Lower lobe of right lung (tissue), 2 donors: Measurements from ENCODE around the gene JMJD4. TPM values are rescaled to one million over a fixed set of nuclear protein-coding genes. Genes with fewer than 3 reads are reported as not detected.

ENCODE experiments used
- ATAC-seq, 2 donors: fragments of 200-7000 bp; cut with Tn5 transposase; one replicate each; pipeline ENCODE4 v1.9.1; 2020 to 2022; ENCODE audit warnings: mild to moderate bottlenecking in 2 of 2, moderate library complexity in 2 of 2
- DNase-seq: peaks from one replicate; pipeline ENCODE4 v3.0.0-alpha.2; 2020
- H3K27ac ChIP-seq: fragments of 200-600 bp; one replicate; pipeline ENCODE4 v1.8.0; 2022
- H3K27me3 ChIP-seq: fragments of 200-600 bp; one replicate; pipeline ENCODE4 v1.8.0; 2022; ENCODE audit warnings: low read depth
- H3K36me3 ChIP-seq: fragments of 200-600 bp; one replicate; pipeline ENCODE4 v1.8.0; 2022; ENCODE audit warnings: mild to moderate bottlenecking
- H3K4me1 ChIP-seq: fragments of 200-600 bp; one replicate; pipeline ENCODE4 v1.8.0; 2022
- H3K4me3 ChIP-seq: fragments of 200-600 bp; one replicate; pipeline ENCODE4 v1.8.0; 2022; ENCODE audit warnings: mild to moderate bottlenecking
- H3K9me3 ChIP-seq: fragments of 200-600 bp; one replicate; pipeline ENCODE4 v1.8.0; 2022
- intact Hi-C: fragments of 100-400 bp; cut with DNase I; formaldehyde crosslinking; loops from one replicate; pipeline ENCODE4 v1.11.0; 2022
- long read RNA-seq: library from polyadenylated mRNA; unstranded; transcript quantifications from one replicate; pipeline ENCODE4 v2.0.0, GENCODE V29; 2021
- total RNA-seq: library from RNA; stranded (reverse); fragmentation: NEBNext Ultra II Directional; extraction: Animal tissue kit (Norgen Biotek cat#: 25700); gene quantifications from one replicate; pipeline ENCODE4 v1.2.1, GENCODE V29; 2021
- TF ChIP-seq, protein P1 (sequence below): fragments of 200-600 bp; IDR thresholded peaks from one replicate; pipeline ENCODE4 v1.8.0; 2022; ENCODE audit warnings: antibody characterized with exemption, mild to moderate bottlenecking
- donor health status: DM: no; HTN: yes; CAD: no; lungs with severe emphysema.

JMJD4 gene, protein sequence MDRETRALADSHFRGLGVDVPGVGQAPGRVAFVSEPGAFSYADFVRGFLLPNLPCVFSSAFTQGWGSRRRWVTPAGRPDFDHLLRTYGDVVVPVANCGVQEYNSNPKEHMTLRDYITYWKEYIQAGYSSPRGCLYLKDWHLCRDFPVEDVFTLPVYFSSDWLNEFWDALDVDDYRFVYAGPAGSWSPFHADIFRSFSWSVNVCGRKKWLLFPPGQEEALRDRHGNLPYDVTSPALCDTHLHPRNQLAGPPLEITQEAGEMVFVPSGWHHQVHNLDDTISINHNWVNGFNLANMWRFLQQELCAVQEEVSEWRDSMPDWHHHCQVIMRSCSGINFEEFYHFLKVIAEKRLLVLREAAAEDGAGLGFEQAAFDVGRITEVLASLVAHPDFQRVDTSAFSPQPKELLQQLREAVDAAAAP
- 14.9 TPM for total RNA-seq
- long read RNA-seq, transcript JMJD4-201 (6 exons, 2,595 nt) = major isoform, 15 of 35 reads
- long read RNA-seq, partial matches to known transcripts = 6 of 35 reads
- long read RNA-seq, other reads (novel, unspliced or antisense) = 14 of 35 reads

DNA sequence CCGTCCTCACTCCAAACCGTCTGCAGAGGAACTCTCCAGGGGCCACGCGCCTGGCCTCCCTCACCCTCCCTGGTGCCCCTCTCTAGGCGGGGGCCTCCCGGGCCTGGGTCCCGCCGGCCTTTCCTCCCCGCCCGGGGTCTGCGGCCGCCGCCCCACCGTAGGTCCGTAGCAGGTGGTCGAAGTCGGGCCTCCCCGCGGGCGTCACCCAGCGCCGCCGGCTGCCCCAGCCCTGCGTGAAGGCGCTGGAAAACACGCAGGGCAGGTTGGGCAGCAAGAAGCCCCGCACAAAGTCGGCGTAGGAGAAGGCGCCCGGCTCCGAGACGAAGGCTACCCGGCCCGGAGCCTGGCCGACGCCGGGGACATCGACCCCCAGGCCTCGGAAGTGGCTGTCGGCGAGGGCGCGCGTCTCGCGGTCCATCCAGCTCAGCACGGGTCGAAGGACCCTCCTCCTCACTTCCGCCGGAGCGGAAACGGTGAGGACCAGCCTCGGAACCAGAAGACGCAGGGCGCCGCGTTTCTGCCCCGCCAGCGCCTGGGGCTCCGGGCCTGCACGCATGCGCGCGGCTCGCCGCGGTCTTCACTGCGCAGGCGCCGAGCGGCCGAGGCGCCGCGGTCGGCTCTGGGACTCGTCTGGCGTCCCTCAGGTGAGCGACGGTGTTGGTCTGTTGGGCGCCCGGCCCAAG is at the start of gene JMJD4, which contains the start of gene SNAP47:
JMJD4 (minus strand) TSS at position 447 of the 683 bp plus-strand sequence; CDS start at position 418, 29 bp downstream.
SNAP47 (plus strand) TSS at position 580 of the 683 bp plus-strand sequence. CDS start 12,302 bp downstream, outside the sequence.
- intact Hi-C loops = no loop called here
- TF ChIP-seq, protein P1, sequence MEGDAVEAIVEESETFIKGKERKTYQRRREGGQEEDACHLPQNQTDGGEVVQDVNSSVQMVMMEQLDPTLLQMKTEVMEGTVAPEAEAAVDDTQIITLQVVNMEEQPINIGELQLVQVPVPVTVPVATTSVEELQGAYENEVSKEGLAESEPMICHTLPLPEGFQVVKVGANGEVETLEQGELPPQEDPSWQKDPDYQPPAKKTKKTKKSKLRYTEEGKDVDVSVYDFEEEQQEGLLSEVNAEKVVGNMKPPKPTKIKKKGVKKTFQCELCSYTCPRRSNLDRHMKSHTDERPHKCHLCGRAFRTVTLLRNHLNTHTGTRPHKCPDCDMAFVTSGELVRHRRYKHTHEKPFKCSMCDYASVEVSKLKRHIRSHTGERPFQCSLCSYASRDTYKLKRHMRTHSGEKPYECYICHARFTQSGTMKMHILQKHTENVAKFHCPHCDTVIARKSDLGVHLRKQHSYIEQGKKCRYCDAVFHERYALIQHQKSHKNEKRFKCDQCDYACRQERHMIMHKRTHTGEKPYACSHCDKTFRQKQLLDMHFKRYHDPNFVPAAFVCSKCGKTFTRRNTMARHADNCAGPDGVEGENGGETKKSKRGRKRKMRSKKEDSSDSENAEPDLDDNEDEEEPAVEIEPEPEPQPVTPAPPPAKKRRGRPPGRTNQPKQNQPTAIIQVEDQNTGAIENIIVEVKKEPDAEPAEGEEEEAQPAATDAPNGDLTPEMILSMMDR = no peak
- peak within 1 kb of the TSS; percentile 89 for H3K27ac ChIP-seq

DNA sequence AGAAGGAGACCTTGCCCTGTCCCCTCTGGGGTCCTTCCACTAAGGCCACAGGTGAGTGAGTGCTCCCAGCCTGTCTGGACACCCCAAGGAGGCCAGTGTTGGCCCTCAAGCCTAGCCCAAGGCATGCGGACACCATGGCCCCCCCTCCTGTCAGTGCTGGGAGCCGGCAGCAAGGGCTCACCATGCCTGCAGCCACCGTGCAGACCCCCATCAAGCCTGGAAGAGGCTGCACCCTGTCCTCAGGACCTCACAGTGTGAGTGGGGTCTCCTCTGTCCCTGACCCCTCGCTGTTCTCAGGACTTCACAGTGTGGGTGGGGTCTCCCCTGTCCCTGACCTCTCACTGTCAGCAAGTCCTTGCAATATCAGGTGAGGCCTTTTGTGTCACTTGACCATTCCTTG is 47.1 kb upstream of the JMJD4 start:
- Histone ChIP-seq H3K4me3 (no peak overlapping the region), H3K9me3 (no peaks in the 10 kb centered on the region), H3K36me3 (peaks cover 20% of the 10 kb centered on the region), H3K27ac (no peak overlapping the region), H3K4me1 (peaks cover 11% of the 10 kb centered on the region), H3K27me3 (no peaks in the 10 kb centered on the region)
- intact Hi-C loops = no loop called here
- TF ChIP-seq, protein P1 = no peak
- DNase-seq = no peak
- no peak for ATAC-seq

More for the DNA sequence above, at the start of gene JMJD4, which contains the start of gene SNAP47:
- H3K27me3 ChIP-seq = no peaks in the 10 kb centered on the region
- peaks cover 20% of the 10 kb centered on the region for H3K4me1 ChIP-seq
- no peaks in the 10 kb centered on the region for H3K9me3 ChIP-seq
- DNase-seq (peak; percentile 93), ATAC-seq (peak; percentile 95 to 97)
- peaks cover 26% of the 10 kb centered on the region for H3K36me3 ChIP-seq
- H3K4me3 ChIP-seq = peak within 1 kb of the TSS; percentile 91

DNA sequence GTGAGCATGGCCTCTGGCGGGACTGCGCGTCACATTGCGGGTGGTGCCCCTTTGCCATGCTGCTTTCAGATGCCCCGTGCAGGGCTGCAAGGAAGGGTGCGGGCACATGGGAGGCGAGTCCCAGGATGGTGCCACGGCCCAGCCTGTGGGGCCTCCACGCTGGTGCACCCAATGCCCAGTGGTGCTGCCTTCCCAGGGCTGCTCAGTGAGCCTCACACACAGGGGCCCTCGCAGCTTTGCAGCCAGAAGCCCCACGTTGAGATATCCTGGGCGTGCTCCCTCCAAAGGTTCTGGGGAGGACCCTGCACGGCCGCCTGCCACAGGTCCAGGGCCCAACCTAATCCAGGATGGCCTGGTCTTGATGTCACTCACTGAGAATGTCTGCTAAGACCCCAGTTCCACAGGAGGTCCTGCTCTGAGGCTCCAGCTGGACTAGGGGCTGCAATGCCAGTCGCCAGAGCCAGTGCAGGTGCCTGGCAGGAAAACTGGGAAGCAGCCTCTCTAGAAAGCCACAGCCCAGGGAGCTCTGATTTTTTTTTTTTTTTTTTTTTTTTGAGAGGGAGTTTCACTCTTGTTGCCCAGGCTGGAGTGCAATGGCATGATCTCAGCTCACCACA is 46.3 kb upstream of the JMJD4 start:
- H3K27me3 ChIP-seq = no peaks in the 10 kb centered on the region
- intact Hi-C loops = no loop called here
- H3K4me1 ChIP-seq = peaks cover 3% of the 10 kb centered on the region
- no peak overlapping the region for H3K27ac ChIP-seq
- no peak overlapping the region for H3K4me3 ChIP-seq
- no peaks in the 10 kb centered on the region for H3K9me3 ChIP-seq
- TF ChIP-seq, protein P1 = no peak
- no peak for DNase-seq
- H3K36me3 ChIP-seq = peaks cover 25% of the 10 kb centered on the region
- ATAC-seq = peak in 1 of 2 donors; percentile 18

DNA sequence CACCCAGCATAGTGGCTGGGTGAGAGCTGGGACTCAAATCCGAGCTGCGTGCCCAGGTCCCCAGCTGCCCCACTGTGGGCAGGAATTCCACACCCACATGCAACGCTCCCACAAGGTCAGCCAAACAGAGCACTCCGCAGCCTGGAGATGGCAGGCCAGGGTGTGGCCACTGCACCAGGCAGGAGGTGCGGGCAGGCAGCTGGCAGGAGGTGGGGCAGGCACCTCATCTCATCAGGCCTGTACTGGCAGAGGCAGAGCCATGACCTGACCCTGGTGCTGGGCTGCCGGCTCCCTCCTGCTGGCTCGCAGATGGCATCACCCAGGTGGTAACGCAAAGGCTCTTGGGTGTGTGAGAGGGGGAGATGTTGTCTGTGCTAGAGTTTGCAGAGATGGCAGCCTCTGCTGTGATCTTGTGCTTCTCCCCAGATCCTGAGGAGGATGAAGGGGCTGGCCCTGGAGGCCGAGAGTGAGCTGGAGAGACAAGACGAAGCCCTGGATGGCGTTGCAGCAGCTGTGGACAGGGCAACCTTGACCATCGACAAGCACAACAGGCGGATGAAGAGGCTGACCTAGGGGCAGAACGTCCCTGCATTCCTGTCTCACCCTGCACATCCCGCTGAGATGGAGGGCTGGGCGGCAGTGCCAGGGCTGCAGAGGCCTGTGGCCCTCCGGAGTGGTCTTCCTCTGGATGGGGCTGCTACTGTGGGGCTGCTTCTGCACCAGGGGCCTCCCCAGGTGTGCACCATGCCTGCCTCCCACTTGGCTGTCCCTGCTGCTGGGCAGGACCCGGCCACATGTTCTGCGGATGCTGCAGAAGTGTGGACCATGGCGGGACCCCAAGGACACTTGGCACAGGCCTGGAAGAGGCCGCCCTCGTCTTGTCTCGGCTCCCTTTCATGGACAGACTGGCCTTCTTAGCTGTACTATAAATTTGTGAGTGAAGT is 45.3 kb upstream of the JMJD4 start:
- H3K4me3 ChIP-seq = no peak overlapping the region
- TF ChIP-seq, protein P1 = no peak
- no peaks in the 10 kb centered on the region for H3K27me3 ChIP-seq
- peaks cover 36% of the 10 kb centered on the region for H3K36me3 ChIP-seq
- peak; percentile 41 for DNase-seq
- intact Hi-C loops = no loop called here
- H3K9me3 ChIP-seq = no peaks in the 10 kb centered on the region
- H3K4me1 ChIP-seq = no peaks in the 10 kb centered on the region
- ATAC-seq = peak; percentile 12 to 28
- no peak overlapping the region for H3K27ac ChIP-seq
